PC-3 (cell line): Measurements from ENCODE around the gene PLSCR3. TPM values are rescaled to one million over a fixed set of nuclear protein-coding genes. Genes with fewer than 3 reads are reported as not detected.

Experiments used
- total RNA-seq: library from RNA; depleted of rRNA; stranded (reverse); fragments of >200 nt; gene quantifications from 2 replicates; pipeline ENCODE4 v1.2.3, GENCODE V29; 2014; rRNA removed

The PLSCR3 gene
- total RNA-seq, 1 experiment from 2014 or later, result 62.7 TPM

Other genes with a start within 250 kb of the PLSCR3 start
- gene ASGR1, start 215.2 kb downstream of the PLSCR3 start, total RNA-seq, result 0.95 and 2.2 TPM in 2 replicates
- gene DLG4, start 174.7 kb downstream of the PLSCR3 start, total RNA-seq, result 6.5 and 12.8 TPM in 2 replicates
- gene ACADVL, start 174.6 kb downstream of the PLSCR3 start, total RNA-seq, result 558 and 646 TPM in 2 replicates
- 36.9 and 65.7 TPM in 2 replicates for gene DVL2, start 160.0 kb downstream of the PLSCR3 start, total RNA-seq
- gene PHF23, start 155.1 kb downstream of the PLSCR3 start, total RNA-seq, result 20.8 and 32.7 TPM in 2 replicates
- 88.2 and 103 TPM in 2 replicates for gene GABARAP, start 152.1 kb downstream of the PLSCR3 start, total RNA-seq
- gene CTDNEP1, start 142.8 kb downstream of the PLSCR3 start, total RNA-seq, result 52.4 and 68.5 TPM in 2 replicates
- gene ELP5, start 142.3 kb downstream of the PLSCR3 start, total RNA-seq, result 60.5 and 67.5 TPM in 2 replicates
- 147 and 180 TPM in 2 replicates for gene CLDN7, start 132.0 kb downstream of the PLSCR3 start, total RNA-seq
- 0.29 TPM in 1 of 2 replicates, not detected in the other for gene SLC2A4, start 112.8 kb downstream of the PLSCR3 start, total RNA-seq
- gene YBX2, start 99.9 kb downstream of the PLSCR3 start, total RNA-seq, result 1.1 and 1.4 TPM in 2 replicates
- 1,140 and 1,203 TPM in 2 replicates for gene EIF5A, start 86.9 kb downstream of the PLSCR3 start, total RNA-seq
- 30.8 and 45.8 TPM in 2 replicates for gene GPS2, start 79.2 kb downstream of the PLSCR3 start, total RNA-seq
- gene NEURL4, start 65.2 kb downstream of the PLSCR3 start, total RNA-seq, result 21.4 and 27.7 TPM in 2 replicates
- gene ACAP1, start 58.0 kb downstream of the PLSCR3 start, total RNA-seq, result not detected in 2 replicates
- 7.0 and 7.6 TPM in 2 replicates for gene KCTD11, start 42.4 kb downstream of the PLSCR3 start, total RNA-seq
- not detected in 2 replicates for gene TMEM95, start 39.4 kb downstream of the PLSCR3 start, total RNA-seq
- gene TNK1, start 13.4 kb downstream of the PLSCR3 start, total RNA-seq, result 10.8 and 13.5 TPM in 2 replicates
- gene TMEM256, start 9.6 kb upstream of the PLSCR3 start, total RNA-seq, result 56.6 and 82.4 TPM in 2 replicates
- gene NLGN2, start 13.3 kb upstream of the PLSCR3 start, total RNA-seq, result 7.4 and 12.7 TPM in 2 replicates
- gene SPEM1, start 25.8 kb upstream of the PLSCR3 start, total RNA-seq, result not detected in 2 replicates
- not detected in 2 replicates for gene SPEM2, start 31.1 kb upstream of the PLSCR3 start, total RNA-seq
- gene SPEM3, start 34.3 kb upstream of the PLSCR3 start, total RNA-seq, result not detected in 2 replicates
- gene TMEM102, start 40.9 kb upstream of the PLSCR3 start, total RNA-seq, result 14.0 and 17.9 TPM in 2 replicates
- gene FGF11, start 45.0 kb upstream of the PLSCR3 start, total RNA-seq, result 0.69 and 1.0 TPM in 2 replicates
- gene CHRNB1, start 50.5 kb upstream of the PLSCR3 start, total RNA-seq, result 2.1 and 2.9 TPM in 2 replicates
- gene ZBTB4, start 85.1 kb upstream of the PLSCR3 start, total RNA-seq, result 14.7 and 18.4 TPM in 2 replicates
- gene SLC35G6, start 86.9 kb upstream of the PLSCR3 start, total RNA-seq, result not detected in 2 replicates
- 47.1 and 95.7 TPM in 2 replicates for gene POLR2A, start 89.8 kb upstream of the PLSCR3 start, total RNA-seq
- gene TNFSF12, start 154.5 kb upstream of the PLSCR3 start, total RNA-seq, result 15.2 and 24.2 TPM in 2 replicates
- gene TNFSF13, start 164.2 kb upstream of the PLSCR3 start, total RNA-seq, result 3.6 and 5.2 TPM in 2 replicates
- gene SENP3, start 167.4 kb upstream of the PLSCR3 start, total RNA-seq, result 82.8 and 88.7 TPM in 2 replicates
- 30.2 and 32.4 TPM in 2 replicates for gene CD68, start 185.1 kb upstream of the PLSCR3 start, total RNA-seq
- 71.0 and 94.1 TPM in 2 replicates for gene MPDU1, start 189.3 kb upstream of the PLSCR3 start, total RNA-seq
- 6.3 and 7.0 TPM in 2 replicates for gene SOX15, start 195.6 kb upstream of the PLSCR3 start, total RNA-seq
- gene FXR2, start 220.4 kb upstream of the PLSCR3 start, total RNA-seq, result 51.4 and 67.2 TPM in 2 replicates
- gene SAT2, start 233.3 kb upstream of the PLSCR3 start, total RNA-seq, result 27.6 and 33.1 TPM in 2 replicates
- not detected in 2 replicates for gene SHBG, start 235.6 kb upstream of the PLSCR3 start, total RNA-seq